ENCODE results near the gene RETN.

DNA sequence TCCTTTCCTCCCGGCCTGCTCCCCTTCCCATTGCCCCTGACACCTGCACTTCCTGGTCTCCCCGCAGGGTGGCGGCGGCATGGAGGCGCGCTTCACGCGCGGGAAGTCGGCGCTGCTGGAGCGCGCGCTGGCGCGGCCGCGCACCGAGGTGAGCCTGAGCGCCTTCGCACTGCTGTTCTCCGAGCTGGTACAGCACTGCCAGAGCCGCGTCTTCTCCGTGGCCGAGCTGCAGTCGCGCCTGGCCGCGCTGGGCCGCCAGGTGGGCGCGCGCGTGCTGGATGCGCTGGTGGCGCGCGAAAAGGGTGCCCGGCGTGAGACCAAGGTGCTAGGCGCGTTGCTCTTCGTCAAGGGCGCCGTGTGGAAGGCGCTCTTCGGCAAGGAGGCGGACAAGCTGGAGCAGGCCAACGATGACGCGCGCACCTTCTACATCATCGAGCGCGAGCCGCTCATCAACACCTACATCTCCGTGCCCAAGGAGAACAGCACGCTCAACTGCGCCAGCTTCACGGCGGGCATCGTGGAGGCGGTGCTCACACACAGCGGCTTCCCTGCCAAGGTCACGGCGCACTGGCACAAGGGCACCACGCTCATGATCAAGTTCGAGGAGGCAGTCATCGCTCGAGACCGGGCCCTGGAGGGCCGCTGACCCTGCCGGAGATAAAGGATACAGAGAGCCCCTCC, 13.5 kb downstream of the RETN start:
- no peak for TF ChIP-seq ZFP30 (CRISPR knock-in tag; IDR thresholded peaks at IDR 0.05)
- no peak for TF ChIP-seq ARNTL (CRISPR knock-in tag; IDR thresholded peaks at IDR 0.05; ENCODE audit: borderline replicate concordance, low read depth)
- TF ChIP-seq CSDC2 (CRISPR knock-in tag; IDR thresholded peaks at IDR 0.05) = no peak
- TF ChIP-seq OSR1 (CRISPR knock-in tag; IDR thresholded peaks at IDR 0.05) = no peak
- TF ChIP-seq ZFP3 (CRISPR knock-in tag; IDR thresholded peaks at IDR 0.05) = no peak
- TF ChIP-seq, protein P1, sequence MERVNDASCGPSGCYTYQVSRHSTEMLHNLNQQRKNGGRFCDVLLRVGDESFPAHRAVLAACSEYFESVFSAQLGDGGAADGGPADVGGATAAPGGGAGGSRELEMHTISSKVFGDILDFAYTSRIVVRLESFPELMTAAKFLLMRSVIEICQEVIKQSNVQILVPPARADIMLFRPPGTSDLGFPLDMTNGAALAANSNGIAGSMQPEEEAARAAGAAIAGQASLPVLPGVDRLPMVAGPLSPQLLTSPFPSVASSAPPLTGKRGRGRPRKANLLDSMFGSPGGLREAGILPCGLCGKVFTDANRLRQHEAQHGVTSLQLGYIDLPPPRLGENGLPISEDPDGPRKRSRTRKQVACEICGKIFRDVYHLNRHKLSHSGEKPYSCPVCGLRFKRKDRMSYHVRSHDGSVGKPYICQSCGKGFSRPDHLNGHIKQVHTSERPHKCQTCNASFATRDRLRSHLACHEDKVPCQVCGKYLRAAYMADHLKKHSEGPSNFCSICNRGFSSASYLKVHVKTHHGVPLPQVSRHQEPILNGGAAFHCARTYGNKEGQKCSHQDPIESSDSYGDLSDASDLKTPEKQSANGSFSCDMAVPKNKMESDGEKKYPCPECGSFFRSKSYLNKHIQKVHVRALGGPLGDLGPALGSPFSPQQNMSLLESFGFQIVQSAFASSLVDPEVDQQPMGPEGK (CRISPR knock-in tag; IDR thresholded peaks at IDR 0.05; ENCODE audit: borderline replicate concordance) = no peak
- TF ChIP-seq, protein P2, sequence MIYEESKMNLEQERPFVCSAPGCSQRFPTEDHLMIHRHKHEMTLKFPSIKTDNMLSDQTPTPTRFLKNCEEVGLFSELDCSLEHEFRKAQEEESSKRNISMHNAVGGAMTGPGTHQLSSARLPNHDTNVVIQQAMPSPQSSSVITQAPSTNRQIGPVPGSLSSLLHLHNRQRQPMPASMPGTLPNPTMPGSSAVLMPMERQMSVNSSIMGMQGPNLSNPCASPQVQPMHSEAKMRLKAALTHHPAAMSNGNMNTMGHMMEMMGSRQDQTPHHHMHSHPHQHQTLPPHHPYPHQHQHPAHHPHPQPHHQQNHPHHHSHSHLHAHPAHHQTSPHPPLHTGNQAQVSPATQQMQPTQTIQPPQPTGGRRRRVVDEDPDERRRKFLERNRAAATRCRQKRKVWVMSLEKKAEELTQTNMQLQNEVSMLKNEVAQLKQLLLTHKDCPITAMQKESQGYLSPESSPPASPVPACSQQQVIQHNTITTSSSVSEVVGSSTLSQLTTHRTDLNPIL (CRISPR knock-in tag; IDR thresholded peaks at IDR 0.05; ENCODE audit: low read depth) = no peak
- TF ChIP-seq SNAI2 (CRISPR knock-in tag; IDR thresholded peaks at IDR 0.05) = no peak
- TF ChIP-seq ZC3H10 (CRISPR knock-in tag; IDR thresholded peaks at IDR 0.05) = no peak
- TF ChIP-seq TCF4 (CRISPR knock-in tag; IDR thresholded peaks at IDR 0.05; ENCODE audit: borderline replicate concordance) = no peak
- TF ChIP-seq ESRRG (CRISPR knock-in tag; IDR thresholded peaks at IDR 0.05) = no peak
- no peak for TF ChIP-seq GLIS3 (CRISPR knock-in tag; IDR thresholded peaks at IDR 0.05)

All from SK-N-SH treated with all-trans-retinoic acid at 6 μM for 48 hours (cell line).